Spleen (tissue), 11 donors: ENCODE results near the gene GPATCH2. TPM values are rescaled to one million over a fixed set of nuclear protein-coding genes. Genes with fewer than 3 reads are reported as not detected.

Source experiments
- DNase-seq: peaks from one replicate; pipeline ENCODE4 v3.0.0-alpha.2; 2020
- H3K27ac ChIP-seq, 8 donors: fragments of 200-600 bp; sonication (generic) in 7 of 8; 1 replicate in 4 of 8; 2 replicates in 4 of 8; pipeline versions ENCODE4 v1.5.0 to v1.8.0; 2016 to 2021; ENCODE audit warnings: inconsistent platforms in 4 of 8, mild to moderate bottlenecking in 4 of 8, moderate library complexity in 1 of 8
- H3K27me3 ChIP-seq, 7 donors: fragments of 200-600 bp; sonication (generic) in 6 of 7; replicated peaks in 1 of 7; 1 replicate in 4 of 7; 2 replicates in 3 of 7; pipeline versions ENCODE4 v1.5.0 to v1.8.0; 2016 to 2021; ENCODE audit warnings: inconsistent platforms in 3 of 7, mild to moderate bottlenecking in 1 of 7
- H3K36me3 ChIP-seq, 6 donors: fragments of 200-600 bp; sonication (generic) in 5 of 6; 1 replicate in 4 of 6; 2 replicates in 2 of 6; pipeline versions ENCODE4 v1.5.0 to v1.8.0; 2016 to 2021; ENCODE audit warnings: inconsistent platforms in 2 of 6
- H3K4me1 ChIP-seq, 6 donors: fragments of 200-600 bp; sonication (generic) in 5 of 6; 1 replicate in 3 of 6; 2 replicates in 3 of 6; pipeline versions ENCODE4 v1.5.0 to v1.8.0; 2016 to 2021; ENCODE audit warnings: inconsistent platforms in 3 of 6
- H3K4me3 ChIP-seq, 8 donors: fragments of 200-600 bp; sonication (generic) in 7 of 8; 1 replicate in 4 of 8; 2 replicates in 4 of 8; pipeline versions ENCODE4 v1.5.0 to v1.8.0; 2016 to 2021; ENCODE audit warnings: inconsistent platforms in 4 of 8, mild to moderate bottlenecking in 4 of 8, moderate library complexity in 2 of 8
- H3K9me3 ChIP-seq, 8 donors: fragments of 200-600 bp; sonication (generic) in 7 of 8; 1 replicate in 4 of 8; 2 replicates in 4 of 8; pipeline versions ENCODE4 v1.5.0 to v1.8.0; 2016 to 2021; ENCODE audit warnings: inconsistent platforms in 4 of 8
- CTCF ChIP-seq, 11 experiments: fragments of 200-600 bp in 7 of 11; fragments of 450-650 bp in 4 of 11; sonication (generic) in 4 of 11; IDR thresholded peaks in 8 of 11; conservative IDR thresholded peaks in 3 of 11; 1 replicate in 7 of 11; 2 replicates in 4 of 11; pipeline versions ENCODE4 v1.4.0 to v1.8.0; 2016 to 2021; ENCODE audit warnings: antibody characterized with exemption in 11 of 11, inconsistent platforms in 4 of 11, mild to moderate bottlenecking in 1 of 11
- POLR2A ChIP-seq, 3 donors: fragments of 450-650 bp; IDR thresholded peaks; one replicate each; pipeline ENCODE4 v1.5.1; 2017; ENCODE audit warnings: antibody characterized with exemption in 3 of 3, mild to moderate bottlenecking in 1 of 3
- POLR2AphosphoS5 ChIP-seq, 3 donors: sonication (generic); formaldehyde crosslinking; IDR thresholded peaks; one replicate each; pipeline ENCODE4 v1.5.1; 2017; ENCODE audit warnings: antibody characterized with exemption in 3 of 3
- WGBS, 5 donors: extraction: QIAGEN DNeasy Blood & Tissue Kit in 3 of 5; methylation state at CpG; one replicate each; pipeline versions ENCODE4 v1.1.5 to v1.1.7; 2013 to 2018; 5-methylcytosine and 5-hydroxymethylcytosine counted together
- intact Hi-C: fragments of 100-400 bp; cut with DNase I; formaldehyde crosslinking; loops from one replicate; pipeline ENCODE4 v1.15.0; 2023; ENCODE audit warnings: low total_unique reads
- polyA plus RNA-seq, 3 donors: library from polyadenylated mRNA; stranded (reverse); fragments of 200-250 nt; gene quantifications; one replicate each; pipeline ENCODE4 v1.2.1, GENCODE V29; 2013
- total RNA-seq, 7 donors: library from RNA; depleted of rRNA in 3 of 7; stranded (reverse); fragments of >200 nt in 3 of 7; fragmentation: NEBNext Ultra II Directional in 4 of 7; extraction: Animal tissue kit (Norgen Biotek cat#: 25700) in 4 of 7; gene quantifications; one replicate each; pipeline versions ENCODE4 v1.1.0 to v1.2.1, GENCODE V29; 2016 to 2021
- donor health status: healthy with polysubstance abuse.
- donor health status: DM: no; HTN: no; CAD: no; lungs with moderate emphysema.
- donor health status: DM: no; HTN: no; CAD: no.
- donor health status: Bipolar disorder and iron deficiency.
- donor health status: healthy.
- donor health status: DM: no; HTN: no; CAD: no.
- donor health status: DM: yes; HTN: yes; CAD: no.

The GPATCH2 gene
- total and polyA plus RNA-seq, 10 donors: 2.7 to 24.2 (median 17.7) TPM

GRCh38 chr1:217542136-217542777 lies 88.6 kb downstream of the GPATCH2 start:
- WGBS, 5 donors: 92 to 98% (median 96%) methylated on average over 9 of the region's 9 CpGs
- Histone ChIP-seq H3K4me1 (no peaks in the 10 kb centered on the region), H3K9me3 (peaks cover 0 to 9% (median 3%) of the 10 kb centered on the region in 8 donors), H3K27me3 (no peaks in the 10 kb centered on the region), H3K27ac (no peak overlapping the region), H3K4me3 (no peak overlapping the region), H3K36me3 (no peaks in the 10 kb centered on the region)
- TF ChIP-seq CTCF (IDR thresholded peaks at IDR 0.05 in 8 of 11, conservative IDR thresholded peaks at IDR 0.05 in 3 of 11) (no peak), POLR2A (IDR thresholded peaks at IDR 0.05) (no peak)
- DNase-seq: no peak
- intact Hi-C loops: no loop called here

GRCh38 chr1:217540321-217540720 lies 90.6 kb downstream of the GPATCH2 start:
- intact Hi-C loops: no loop called here
- TF ChIP-seq CTCF (IDR thresholded peaks at IDR 0.05 in 8 of 11, conservative IDR thresholded peaks at IDR 0.05 in 3 of 11) (no peak), POLR2A (IDR thresholded peaks at IDR 0.05) (no peak)
- no peak for DNase-seq
- Histone ChIP-seq H3K27ac (no peak overlapping the region), H3K36me3 (no peaks in the 10 kb centered on the region), H3K4me1 (no peaks in the 10 kb centered on the region), H3K27me3 (no peaks in the 10 kb centered on the region), H3K4me3 (no peak overlapping the region), H3K9me3 (no peaks in the 10 kb centered on the region)
- 88 to 94% (median 90%) methylated on average over 2 of the region's 2 CpGs for WGBS, 5 donors

GRCh38 chr1:217539510-217539909 lies 91.4 kb downstream of the GPATCH2 start:
- Histone ChIP-seq H3K36me3 (no peaks in the 10 kb centered on the region), H3K4me3 (no peak overlapping the region), H3K4me1 (no peaks in the 10 kb centered on the region), H3K27me3 (no peaks in the 10 kb centered on the region), H3K9me3 (no peaks in the 10 kb centered on the region), H3K27ac (no peak overlapping the region)
- DNase-seq: no peak
- WGBS, 5 donors: 93 to 99% (median 96%) methylated on average over 2 of the region's 2 CpGs
- intact Hi-C loops: no loop called here
- no peak for TF ChIP-seq CTCF (IDR thresholded peaks at IDR 0.05 in 8 of 11, conservative IDR thresholded peaks at IDR 0.05 in 3 of 11)
- no peak for TF ChIP-seq POLR2A (IDR thresholded peaks at IDR 0.05)
- TF ChIP-seq POLR2AphosphoS5 (IDR thresholded peaks at IDR 0.05): no peak

GRCh38 chr1:217535601-217536377 lies 95.1 kb downstream of the GPATCH2 start:
- no peak for TF ChIP-seq POLR2A (IDR thresholded peaks at IDR 0.05)
- TF ChIP-seq CTCF (IDR thresholded peaks at IDR 0.05 in 8 of 11, conservative IDR thresholded peaks at IDR 0.05 in 3 of 11): no peak
- intact Hi-C loops: no loop called here
- WGBS, 5 donors: 96 to 97% (median 96%) methylated on average over 9 of the region's 9 CpGs
- H3K27me3 ChIP-seq: no peaks in the 10 kb centered on the region
- DNase-seq: no peak
- H3K9me3 ChIP-seq: no peaks in the 10 kb centered on the region
- H3K4me1 ChIP-seq: no peaks in the 10 kb centered on the region
- no peak overlapping the region for H3K4me3 ChIP-seq
- H3K36me3 ChIP-seq: no peaks in the 10 kb centered on the region
- H3K27ac ChIP-seq: no peak overlapping the region
